HEK293T (cell line): ENCODE measurements around the gene OR6C70.
"Not testable (repeated sequence)": the region's sequence is repeated elsewhere in the genome, so short reads cannot be mapped to it uniquely, and the experiment has no call there.

Experiments used
- CTCF ChIA-PET: fragments of 350-600 bp; formaldehyde crosslinking; extraction: SDS; loops from one replicate; lab custom pipeline; 2021; ENCODE audit warnings: antibody characterized with exemption, inconsistent platforms; lab: Yijun Ruan, JAX
- POLR2A ChIA-PET: fragments of 350-600 bp; formaldehyde crosslinking; extraction: SDS; loops from one replicate; lab custom pipeline; 2020; ENCODE audit warnings: antibody characterized with exemption, inconsistent platforms; lab: Yijun Ruan, JAX
- DNase-seq: peaks from one replicate; pipeline ENCODE4 v3.0.0; 2012; ENCODE audit warnings: mixed read lengths; ENCODE audit errors: extremely low spot score
- ARNT ChIP-seq: fragments of 450-650 bp; IDR thresholded peaks from 2 replicates; pipeline ENCODE4 v1.6.1; 2017; ENCODE audit warnings: mild to moderate bottlenecking
- BHLHE40 ChIP-seq: fragments of 450-650 bp; IDR thresholded peaks from 2 replicates; pipeline ENCODE4 v1.6.1; 2016; ENCODE audit warnings: mild to moderate bottlenecking, moderate library complexity, borderline replicate concordance
- CTBP1 ChIP-seq: fragments of 450-650 bp; IDR thresholded peaks from 2 replicates; pipeline ENCODE4 v1.6.1; 2016; ENCODE audit warnings: borderline replicate concordance
- ELF4 ChIP-seq: fragments of 450-650 bp; IDR thresholded peaks from 2 replicates; pipeline ENCODE4 v1.6.1; 2017; ENCODE audit warnings: antibody characterized with exemption
- FOXA1 ChIP-seq: fragments of 450-650 bp; IDR thresholded peaks from 2 replicates; pipeline ENCODE4 v1.6.1; 2016; ENCODE audit warnings: mild to moderate bottlenecking
- FOXK2 ChIP-seq: fragments of 450-650 bp; IDR thresholded peaks from 2 replicates; pipeline ENCODE4 v1.6.1; 2016; ENCODE audit warnings: mild to moderate bottlenecking
- FOXM1 ChIP-seq: fragments of 450-650 bp; IDR thresholded peaks from 2 replicates; pipeline ENCODE4 v1.6.1; 2017; ENCODE audit warnings: mild to moderate bottlenecking, borderline replicate concordance
- HDGF ChIP-seq: fragments of 450-650 bp; IDR thresholded peaks from 2 replicates; pipeline ENCODE4 v1.6.1; 2017; ENCODE audit warnings: antibody characterized with exemption, borderline replicate concordance
- L3MBTL2 ChIP-seq: fragments of 450-650 bp; conservative IDR thresholded peaks from 2 replicates; pipeline ENCODE4 v1.6.1; 2016; ENCODE audit warnings: mild to moderate bottlenecking
- LEF1 ChIP-seq: fragments of 450-650 bp; IDR thresholded peaks from 2 replicates; pipeline ENCODE4 v1.6.1; 2017; ENCODE audit warnings: mild to moderate bottlenecking, borderline replicate concordance
- NFRKB ChIP-seq: fragments of 450-650 bp; IDR thresholded peaks from 2 replicates; pipeline ENCODE4 v1.6.1; 2016; ENCODE audit warnings: mild to moderate bottlenecking, moderate library complexity
- PKNOX1 ChIP-seq: fragments of 450-650 bp; IDR thresholded peaks from 2 replicates; pipeline ENCODE4 v1.6.1; 2016
- SP1 ChIP-seq: fragments of 450-650 bp; IDR thresholded peaks from 2 replicates; pipeline ENCODE4 v1.6.1; 2017
- SUZ12 ChIP-seq: fragments of 450-650 bp; IDR thresholded peaks from 2 replicates; pipeline ENCODE4 v1.6.1; 2016; ENCODE audit warnings: mild to moderate bottlenecking
- TARDBP ChIP-seq: fragments of 450-650 bp; IDR thresholded peaks from 2 replicates; pipeline ENCODE4 v1.6.1; 2016
- ZNF384 ChIP-seq: fragments of 450-650 bp; IDR thresholded peaks from 2 replicates; pipeline ENCODE4 v1.6.1; 2016

The OR6C70 gene

GRCh38 chr12:55495490-55495889 lies 25.6 kb upstream of the OR6C70 start:
- CTCF ChIA-PET = no interaction called here
- no peak for DNase-seq
- POLR2A ChIA-PET = no interaction called here
- TF ChIP-seq LEF1 = no peak
- TF ChIP-seq FOXA1 = no peak
- TF ChIP-seq SP1 = no peak
- TF ChIP-seq BHLHE40 = no peak
- no peak for TF ChIP-seq FOXK2
- TF ChIP-seq PKNOX1 = no peak
- no peak for TF ChIP-seq NFRKB
- no peak for TF ChIP-seq CTBP1
- no peak for TF ChIP-seq TARDBP
- no peak for TF ChIP-seq L3MBTL2
- no peak for TF ChIP-seq ELF4
- TF ChIP-seq ZNF384 = no peak

DNA sequence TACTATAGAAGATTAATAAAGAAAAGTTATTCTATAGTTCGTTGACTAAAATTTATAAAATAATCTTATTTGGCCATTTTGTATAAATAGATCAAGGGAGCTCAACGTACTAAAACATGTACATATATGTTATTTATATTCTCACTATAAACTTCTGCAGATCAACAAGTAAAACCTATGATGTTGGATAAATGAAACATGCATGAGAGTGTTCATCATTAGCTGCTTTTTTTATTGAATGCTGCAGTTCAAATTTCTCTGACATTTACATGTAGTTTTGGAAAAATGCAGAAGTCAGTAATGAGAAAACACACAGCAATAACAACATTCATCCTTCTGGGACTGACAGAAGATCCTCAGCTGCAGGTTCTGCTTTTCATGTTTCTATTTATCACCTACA lies 22.1 kb upstream of the OR6C70 start, which contains the start of gene OR6C68:
TSS of gene OR6C68 (plus strand) at position 301 of the 400 bp plus-strand sequence. CDS start at position 301, 0 bp downstream.
- no peak for DNase-seq
- CTCF ChIA-PET = no interaction called here
- POLR2A ChIA-PET = no interaction called here
- no peak for TF ChIP-seq BHLHE40
- no peak for TF ChIP-seq ELF4

DNA sequence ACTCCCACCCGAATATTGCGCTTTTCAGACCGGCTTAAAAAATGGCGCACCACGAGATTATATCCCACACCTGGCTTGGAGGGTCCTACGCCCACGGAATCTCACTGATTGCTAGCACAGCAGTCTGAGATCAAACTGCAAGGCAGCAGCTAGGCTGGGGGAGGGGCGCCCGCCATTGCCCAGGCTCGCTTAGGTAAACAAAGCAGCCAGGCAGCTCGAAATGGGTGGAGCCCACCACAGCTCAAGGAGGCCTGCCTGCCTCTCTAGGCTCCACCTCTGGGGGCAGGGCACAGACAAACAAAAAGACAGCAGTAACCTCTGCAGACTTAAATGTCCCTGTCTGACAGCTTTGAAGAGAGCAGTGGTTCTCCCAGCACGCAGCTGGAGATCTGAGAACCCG lies 14.3 kb upstream of the OR6C70 start:
- POLR2A ChIA-PET, DNase-seq: not testable (repeated sequence)
- CTCF ChIA-PET = interaction anchor here (0.7 kb wide), 1 partner anchor 9 kb away, joined by 3 read pairs; no protein-coding TSS in a partner anchor

DNA sequence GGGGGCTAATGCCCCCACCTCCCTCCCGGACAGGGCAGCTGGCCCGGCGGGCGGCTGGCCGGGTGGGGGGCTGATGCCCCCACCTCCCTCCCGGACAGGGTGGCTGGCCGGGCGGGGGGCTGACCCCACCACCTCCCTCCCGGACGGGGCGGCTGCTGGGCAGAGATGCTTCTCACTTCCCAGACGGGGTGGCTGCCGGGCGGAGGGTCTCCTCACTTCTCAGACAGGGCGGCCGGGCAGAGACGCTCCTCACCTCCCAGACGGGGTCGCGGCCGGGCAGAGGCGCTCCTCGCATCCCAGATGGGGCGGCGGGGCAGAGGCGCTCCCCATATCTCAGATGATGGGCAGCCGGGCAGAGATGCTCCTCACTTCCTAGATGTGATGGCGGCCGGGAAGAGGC lies 9.2 kb upstream of the OR6C70 start:
- POLR2A ChIA-PET, DNase-seq, CTCF ChIA-PET: not testable (repeated sequence)

DNA sequence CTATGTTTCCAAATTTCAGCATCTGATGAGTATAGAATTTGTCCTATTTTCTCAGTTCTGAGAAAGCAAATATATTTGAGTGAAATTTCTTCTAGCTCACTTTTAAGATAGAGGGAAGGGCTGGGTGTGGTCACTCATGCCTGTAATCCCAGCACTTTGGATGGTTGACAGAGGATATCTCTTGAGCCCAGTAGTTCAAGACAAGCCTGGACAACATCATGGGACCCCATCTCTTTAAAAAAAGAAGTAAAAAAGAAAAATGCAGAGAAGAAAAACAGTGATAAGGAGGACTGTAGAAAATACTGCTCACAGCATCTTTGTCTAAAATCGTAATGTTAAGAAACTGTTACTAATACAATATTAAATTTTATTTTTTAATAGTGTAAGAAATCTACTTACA lies 2.3 kb upstream of the OR6C70 start:
- TF ChIP-seq L3MBTL2 (no peak), LEF1 (no peak), PKNOX1 (no peak), BHLHE40 (no peak), CTBP1 (no peak), SUZ12 (no peak)
- DNase-seq = no peak
- ChIA-PET POLR2A (no interaction called here), CTCF (no interaction called here)

DNA sequence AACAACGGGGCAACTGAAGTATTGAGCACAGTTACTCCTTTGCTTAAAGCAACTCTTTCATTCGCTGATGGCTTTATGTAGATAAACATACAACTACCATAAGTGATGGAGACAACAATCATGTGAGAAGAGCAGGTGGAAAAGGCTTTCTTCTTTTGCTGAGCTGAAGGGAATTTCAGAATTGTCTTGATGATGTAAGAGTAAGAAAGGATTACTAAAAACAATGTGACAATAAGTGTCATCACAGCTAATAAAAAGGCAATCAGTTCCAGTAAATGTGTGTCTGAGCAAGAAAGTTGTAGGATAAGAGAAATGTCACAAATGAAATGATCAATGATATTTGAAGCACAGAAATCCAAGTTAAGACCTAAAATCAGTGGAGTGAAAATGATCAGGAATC lies 647 bp downstream of the OR6C70 start:
- DNase-seq = no peak
- POLR2A ChIA-PET = no interaction called here
- no peak for TF ChIP-seq SP1
- no peak for TF ChIP-seq L3MBTL2
- no peak for TF ChIP-seq SUZ12
- TF ChIP-seq CTBP1 = no peak
- TF ChIP-seq HDGF = no peak
- no peak for TF ChIP-seq FOXA1
- no peak for TF ChIP-seq TARDBP
- TF ChIP-seq ZNF384 = no peak
- TF ChIP-seq LEF1 = no peak
- TF ChIP-seq FOXK2 = no peak
- no peak for TF ChIP-seq ELF4
- no peak for TF ChIP-seq BHLHE40
- TF ChIP-seq PKNOX1 = no peak
- TF ChIP-seq ARNT = no peak
- CTCF ChIA-PET = no interaction called here

DNA sequence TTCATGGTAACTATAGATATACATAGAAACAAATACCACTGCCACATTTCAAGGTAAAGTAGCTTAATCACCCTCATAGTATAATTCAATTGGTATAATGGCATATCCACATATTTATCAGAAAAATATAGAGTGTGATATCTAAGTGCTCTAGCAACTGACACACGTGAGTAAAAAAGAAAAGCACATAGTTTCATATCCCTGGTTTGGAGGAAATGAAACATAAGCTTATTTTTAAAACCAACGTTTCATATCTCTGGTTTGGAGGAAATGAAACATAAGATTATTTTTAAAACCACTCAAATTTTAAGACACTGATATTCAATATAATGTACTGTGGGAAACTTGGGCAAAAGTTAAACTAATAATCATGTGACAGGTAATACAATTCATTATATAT lies 2.1 kb downstream of the OR6C70 start:
- TF ChIP-seq ELF4 (no peak), BHLHE40 (no peak), FOXK2 (no peak), FOXM1 (no peak), CTBP1 (no peak), L3MBTL2 (no peak), HDGF (no peak), NFRKB (no peak)
- DNase-seq = no peak
- ChIA-PET POLR2A (no interaction called here), CTCF (no interaction called here)

DNA sequence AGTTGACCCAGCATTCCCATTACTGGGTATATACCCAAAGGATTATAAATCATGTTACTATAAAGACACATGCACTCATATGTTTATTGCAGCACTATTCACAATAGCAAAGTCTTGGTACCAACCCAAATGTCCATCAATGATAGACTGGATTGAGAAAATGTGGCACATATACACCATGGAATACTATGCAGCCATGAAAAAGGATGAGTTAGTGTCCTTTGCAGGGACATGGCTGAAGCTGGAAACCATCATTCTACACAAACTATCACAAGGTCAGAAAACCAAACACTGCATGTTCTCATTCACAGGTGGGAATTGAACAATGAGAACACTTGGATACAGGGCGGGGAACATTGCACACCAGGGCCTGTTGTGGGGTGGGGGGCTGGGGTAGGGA lies 5.0 kb downstream of the OR6C70 start:
- CTCF ChIA-PET, DNase-seq, POLR2A ChIA-PET: not testable (repeated sequence)
